HAP-1 (cell line): ENCODE measurements around the gene FBH1.
"Not testable (repeated sequence)": the region's sequence is repeated elsewhere in the genome, so short reads cannot be mapped to it uniquely, and the experiment has no call there.

Experiments
- DNase-seq, 2 experiments: peaks; one replicate each; pipeline ENCODE4 v3.0.0-alpha.2; 2016 to 2020; ENCODE audit warnings: low spot score in 2 of 2
- H3K27me3 ChIP-seq: fragments of 250-450 bp; sonication (Bioruptor Pico); 2 replicates; pipeline ENCODE4 v1.5.1; 2020; ENCODE audit warnings: low read depth, mild to moderate bottlenecking, moderate library complexity
- H3K36me3 ChIP-seq: fragments of 250-450 bp; sonication (Bioruptor Pico); replicated peaks from 2 replicates; pipeline ENCODE4 v1.5.1; 2020; ENCODE audit warnings: mild to moderate bottlenecking
- H3K4me1 ChIP-seq: fragments of 250-450 bp; sonication (Bioruptor Pico); 2 replicates; pipeline ENCODE4 v1.5.1; 2020; ENCODE audit warnings: mild to moderate bottlenecking
- H3K4me3 ChIP-seq: fragments of 250-450 bp; sonication (Bioruptor Pico); 2 replicates; pipeline ENCODE4 v1.5.1; 2020; ENCODE audit warnings: mild to moderate bottlenecking, moderate library complexity
- H3K9me3 ChIP-seq: fragments of 250-450 bp; sonication (Bioruptor Pico); 2 replicates; pipeline ENCODE4 v1.5.1; 2020; ENCODE audit warnings: mild to moderate bottlenecking, moderate library complexity
- in situ Hi-C: fragments of 300-500 bp; cut with MboI; formaldehyde crosslinking; loops from 3 replicates; pipeline ENCODE4 v1.14.3; 2020; ENCODE audit warnings: low sequenced_read_pairs, inconsistent platforms, mixed read lengths

Gene FBH1

DNA sequence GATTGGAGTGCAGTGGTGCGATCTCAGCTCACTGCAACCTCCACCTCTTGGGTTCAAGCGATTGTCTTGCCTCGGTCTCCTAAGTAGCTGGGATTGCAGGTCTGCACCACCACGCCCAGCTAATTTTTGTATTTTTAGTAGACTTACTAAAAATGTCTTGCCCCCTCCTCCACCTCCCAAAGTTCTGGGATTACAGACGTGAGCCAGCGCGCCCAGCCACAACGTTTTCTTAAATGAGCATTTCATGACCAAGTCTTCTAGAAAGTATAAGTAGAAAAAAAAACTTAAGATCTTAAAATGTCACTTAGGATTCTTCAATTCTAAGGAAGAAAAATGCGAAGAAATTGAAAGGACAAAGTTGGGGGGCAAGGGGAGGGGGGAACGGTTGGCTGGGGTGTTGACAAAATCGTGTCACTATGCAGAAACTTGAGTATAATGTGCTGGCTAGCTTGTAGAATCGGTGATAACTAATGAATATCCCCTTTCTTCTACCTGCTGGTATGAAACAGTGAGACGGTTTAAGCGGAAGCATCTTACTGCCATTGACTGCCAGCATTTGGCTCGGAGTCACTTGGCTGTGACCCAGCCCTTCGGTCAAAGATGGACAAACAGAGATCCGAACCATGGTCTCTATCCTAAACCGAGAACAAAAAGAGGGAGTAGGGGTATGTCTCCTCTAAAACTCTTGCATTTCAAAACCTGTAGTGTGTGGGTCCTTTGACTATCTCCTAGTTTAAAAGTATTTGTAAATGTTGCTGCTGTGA lies 12.7 kb downstream of the FBH1 start:
- peaks cover 2% of the 10 kb centered on the region; the same call in 1 of the 2 replicates for H3K36me3 ChIP-seq
- no peaks in the 10 kb centered on the region for H3K4me1 ChIP-seq
- no peak for DNase-seq
- in situ Hi-C loops = no loop called here
- H3K9me3 ChIP-seq = no peaks in the 10 kb centered on the region
- no peaks in the 10 kb centered on the region for H3K27me3 ChIP-seq
- no peak overlapping the region for H3K4me3 ChIP-seq

GRCh38 chr10:5903563-5903962 lies 13.5 kb downstream of the FBH1 start:
- H3K36me3 ChIP-seq = peaks cover 3% of the 10 kb centered on the region; the same call in 1 of the 2 replicates
- no peaks in the 10 kb centered on the region for H3K9me3 ChIP-seq
- H3K27me3 ChIP-seq = no peaks in the 10 kb centered on the region
- DNase-seq = no peak
- no peak overlapping the region for H3K4me3 ChIP-seq
- H3K4me1 ChIP-seq = no peaks in the 10 kb centered on the region
- in situ Hi-C loops = no loop called here

GRCh38 chr10:5904227-5904626 lies 14.2 kb downstream of the FBH1 start:
- peaks cover 10% of the 10 kb centered on the region for H3K36me3 ChIP-seq
- H3K4me1 ChIP-seq = no peaks in the 10 kb centered on the region
- no peaks in the 10 kb centered on the region for H3K27me3 ChIP-seq
- no peak for DNase-seq
- no peak overlapping the region for H3K4me3 ChIP-seq
- no peaks in the 10 kb centered on the region for H3K9me3 ChIP-seq
- in situ Hi-C loops = no loop called here

DNA sequence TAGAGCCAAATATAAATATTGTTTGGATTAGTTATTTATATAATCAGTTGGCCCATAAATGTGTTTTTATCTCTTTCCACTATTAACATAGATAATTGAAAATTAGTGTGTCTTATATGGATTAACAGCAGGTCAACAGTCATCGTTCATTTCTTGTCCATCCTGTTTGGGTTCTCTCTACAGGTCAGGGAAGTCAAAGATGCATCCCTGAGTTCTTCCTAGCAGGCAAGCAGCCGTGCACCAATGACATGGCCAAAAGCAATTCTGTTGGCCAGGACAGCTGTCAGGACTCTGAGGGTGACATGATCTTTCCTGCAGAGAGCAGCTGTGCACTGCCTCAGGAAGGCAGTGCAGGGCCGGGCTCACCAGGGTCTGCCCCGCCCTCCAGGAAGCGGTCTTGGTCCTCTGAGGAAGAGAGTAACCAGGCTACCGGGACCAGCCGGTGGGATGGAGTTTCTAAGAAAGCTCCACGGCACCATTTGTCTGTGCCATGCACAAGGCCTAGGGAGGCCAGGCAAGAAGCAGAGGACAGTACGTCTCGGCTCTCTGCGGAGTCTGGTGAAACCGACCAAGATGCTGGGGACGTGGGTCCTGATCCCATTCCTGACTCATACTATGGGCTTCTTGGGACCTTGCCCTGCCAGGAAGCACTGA lies 15.9 kb downstream of the FBH1 start:
- in situ Hi-C loops = no loop called here
- H3K36me3 ChIP-seq = peaks cover 21% of the 10 kb centered on the region

DNA sequence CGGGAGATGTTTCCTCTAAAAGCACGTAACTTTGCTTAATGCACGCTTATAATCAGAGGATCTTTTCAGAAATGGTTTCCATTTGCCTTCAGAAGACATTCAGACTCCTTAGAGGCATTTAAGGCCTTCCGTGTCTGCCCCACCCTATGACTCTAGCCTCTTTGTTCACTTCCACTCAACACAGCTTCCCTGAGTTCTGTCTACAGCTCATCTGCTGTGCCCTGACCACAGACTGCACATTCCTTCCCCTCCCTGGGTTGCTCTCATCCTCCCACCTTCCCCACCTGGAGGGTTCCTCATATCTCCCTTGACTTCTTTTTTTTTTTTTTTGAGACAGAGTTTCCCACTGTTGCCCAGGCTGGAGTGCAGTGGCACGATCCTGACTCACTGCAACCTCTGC lies 16.6 kb downstream of the FBH1 start:
- DNase-seq = no peak
- H3K36me3 ChIP-seq = peaks cover 28% of the 10 kb centered on the region

More for the DNA sequence above, 15.9 kb downstream of the FBH1 start:
- Histone ChIP-seq H3K4me3 (no peak overlapping the region), H3K4me1 (no peaks in the 10 kb centered on the region), H3K9me3 (no peaks in the 10 kb centered on the region), H3K27me3 (no peaks in the 10 kb centered on the region)
- DNase-seq = no peak

DNA sequence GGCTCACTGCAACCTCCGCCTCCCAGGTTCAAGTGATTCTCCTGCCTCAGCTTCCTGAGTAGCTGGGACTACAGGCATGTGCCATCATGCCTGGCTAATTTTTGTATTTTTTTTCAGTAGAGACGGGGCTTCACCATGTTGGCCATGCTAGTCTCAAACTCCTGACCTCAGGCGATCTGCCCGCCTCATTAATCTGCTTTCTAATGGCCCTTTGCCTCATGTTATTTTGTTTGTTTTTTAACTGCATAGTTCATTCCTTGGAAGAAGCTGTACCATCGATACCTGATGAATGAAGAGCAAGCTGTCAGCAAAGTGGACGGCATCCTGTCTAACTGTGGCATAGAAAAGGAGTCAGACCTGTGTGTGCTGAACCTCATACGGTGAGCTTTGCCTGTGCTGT lies 18.6 kb downstream of the FBH1 start:
- H3K9me3 ChIP-seq, H3K4me1 ChIP-seq, DNase-seq, H3K4me3 ChIP-seq, in situ Hi-C loops, H3K27me3 ChIP-seq: not testable (repeated sequence)
- H3K36me3 ChIP-seq = peaks cover 38% of the 10 kb centered on the region

More for the DNA sequence above, 16.6 kb downstream of the FBH1 start:
- in situ Hi-C loops = no loop called here
- Histone ChIP-seq H3K4me3 (no peak overlapping the region), H3K27me3 (no peaks in the 10 kb centered on the region), H3K4me1 (no peaks in the 10 kb centered on the region), H3K9me3 (no peaks in the 10 kb centered on the region)

DNA sequence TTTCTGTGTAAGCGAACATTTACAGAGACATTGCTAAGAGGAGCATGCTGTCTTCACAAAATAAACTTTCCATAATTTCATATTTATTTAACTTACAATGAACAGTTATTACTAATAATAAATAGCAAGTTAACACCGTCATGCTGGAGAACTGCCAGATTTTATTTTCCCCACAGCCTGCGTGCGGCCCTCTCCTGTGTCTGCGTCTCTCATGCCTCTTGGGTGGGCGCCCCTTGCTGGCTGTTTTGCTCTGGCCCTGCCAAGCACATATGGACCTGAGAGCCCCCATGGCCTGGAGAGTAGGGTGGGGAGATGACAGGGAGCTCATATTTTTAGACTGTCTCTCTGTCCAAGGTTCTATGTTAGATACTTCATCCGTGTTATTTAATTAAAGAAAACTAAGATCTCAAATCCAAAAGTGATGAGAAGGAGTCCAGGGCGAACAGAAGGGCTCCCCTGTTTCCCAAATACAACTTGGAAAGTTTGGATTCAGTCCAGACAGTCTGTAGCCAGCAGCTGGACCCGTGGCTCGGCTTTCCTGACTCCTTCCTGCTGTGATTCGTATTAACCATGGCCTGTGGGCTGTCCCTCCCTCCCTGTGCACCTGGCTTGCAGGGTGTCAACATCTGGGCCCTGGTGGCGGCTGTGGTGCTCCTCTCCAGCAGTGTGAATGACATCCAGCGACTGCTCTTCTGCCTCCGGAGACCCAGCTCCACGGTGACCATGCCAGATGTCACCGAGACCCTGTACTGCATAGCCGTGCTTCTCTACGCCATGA lies 20.5 kb downstream of the FBH1 start:
- H3K27me3 ChIP-seq = no peaks in the 10 kb centered on the region
- H3K4me1 ChIP-seq = no peaks in the 10 kb centered on the region
- in situ Hi-C loops = no loop called here
- DNase-seq = no peak
- no peak overlapping the region for H3K4me3 ChIP-seq
- H3K36me3 ChIP-seq = peaks cover 57% of the 10 kb centered on the region
- no peaks in the 10 kb centered on the region for H3K9me3 ChIP-seq

DNA sequence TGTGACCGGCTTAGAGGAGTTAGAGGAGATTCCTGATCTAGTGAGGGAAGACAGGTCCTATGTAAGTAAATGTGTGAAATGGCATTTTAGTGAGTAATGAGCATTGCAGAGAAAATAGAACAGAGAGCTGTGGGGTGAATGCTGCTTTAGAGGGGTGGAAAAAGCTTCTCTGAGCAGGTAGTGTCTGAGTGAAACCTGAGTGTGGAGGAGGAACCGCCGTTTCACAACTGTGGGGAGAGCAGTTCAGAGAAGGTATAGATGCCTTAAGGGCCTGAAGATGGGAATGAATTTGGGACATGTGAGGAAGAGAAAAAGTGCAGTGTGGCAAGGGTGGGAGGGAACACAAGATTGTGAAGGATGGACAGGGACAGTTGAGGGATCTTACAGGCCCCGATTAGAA lies 21.6 kb downstream of the FBH1 start:
- H3K4me1 ChIP-seq = no peaks in the 10 kb centered on the region
- H3K27me3 ChIP-seq = no peaks in the 10 kb centered on the region
- in situ Hi-C loops = no loop called here
- peaks cover 62% of the 10 kb centered on the region for H3K36me3 ChIP-seq
- H3K9me3 ChIP-seq = no peaks in the 10 kb centered on the region
- DNase-seq = no peak
- no peak overlapping the region for H3K4me3 ChIP-seq

- in situ Hi-C loops = no loop called here
These were observed 23.7 kb downstream of the FBH1 start for GRCh38 chr10:5913736-5914135.

DNA sequence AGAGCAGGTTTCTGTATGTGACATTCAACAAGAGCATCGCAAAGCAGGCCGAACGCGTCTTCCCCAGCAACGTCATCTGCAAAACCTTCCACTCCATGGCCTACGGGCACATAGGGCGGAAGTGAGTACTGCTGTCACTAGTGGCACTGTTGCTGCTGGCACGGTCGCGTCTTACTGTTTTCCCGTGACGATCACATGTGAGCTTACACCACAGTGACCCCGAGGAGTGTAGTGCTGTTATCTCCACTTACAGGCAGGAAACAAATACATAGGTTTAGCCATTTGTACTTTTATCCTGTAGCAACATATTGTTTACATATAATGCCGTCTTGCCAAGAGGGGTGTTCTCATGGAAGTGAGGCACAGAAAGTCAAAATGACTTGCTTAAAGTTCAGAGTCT lies 25.4 kb downstream of the FBH1 start:
- no peaks in the 10 kb centered on the region for H3K9me3 ChIP-seq
- peaks cover 71% of the 10 kb centered on the region for H3K36me3 ChIP-seq
- in situ Hi-C loops = no loop called here
- DNase-seq = no peak
- H3K4me1 ChIP-seq = no peaks in the 10 kb centered on the region
- H3K27me3 ChIP-seq = no peaks in the 10 kb centered on the region
- H3K4me3 ChIP-seq = no peak overlapping the region

More at GRCh38 chr10:5913736-5914135, 23.7 kb downstream of the FBH1 start:
- DNase-seq = no peak
- H3K27me3 ChIP-seq = no peaks in the 10 kb centered on the region
- no peaks in the 10 kb centered on the region for H3K4me1 ChIP-seq
- peaks cover 74% of the 10 kb centered on the region for H3K36me3 ChIP-seq
- H3K4me3 ChIP-seq = no peak overlapping the region
- no peaks in the 10 kb centered on the region for H3K9me3 ChIP-seq

DNA sequence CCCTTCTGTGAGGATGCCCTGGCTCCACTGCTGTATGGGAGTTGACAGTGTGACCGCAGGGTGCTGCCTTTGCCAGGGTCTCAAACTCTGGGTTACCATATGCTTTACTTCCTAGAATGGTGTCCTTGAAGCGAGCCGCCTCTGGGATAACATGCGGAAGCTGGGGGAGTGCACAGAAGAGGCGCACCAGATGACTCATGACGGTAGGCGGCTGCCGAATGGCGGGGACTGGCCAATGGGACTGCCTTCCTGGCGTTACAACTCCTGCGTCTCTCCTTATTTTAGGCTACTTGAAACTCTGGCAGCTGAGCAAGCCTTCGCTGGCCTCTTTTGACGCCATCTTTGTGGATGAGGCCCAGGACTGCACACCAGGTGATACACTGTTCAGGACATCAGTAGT lies 27.3 kb downstream of the FBH1 start:
- no peak for DNase-seq
- in situ Hi-C loops = no loop called here
- H3K4me1 ChIP-seq = no peaks in the 10 kb centered on the region
- H3K4me3 ChIP-seq = no peak overlapping the region
- H3K9me3 ChIP-seq = no peaks in the 10 kb centered on the region
- no peaks in the 10 kb centered on the region for H3K27me3 ChIP-seq
- peaks cover 72% of the 10 kb centered on the region for H3K36me3 ChIP-seq

DNA sequence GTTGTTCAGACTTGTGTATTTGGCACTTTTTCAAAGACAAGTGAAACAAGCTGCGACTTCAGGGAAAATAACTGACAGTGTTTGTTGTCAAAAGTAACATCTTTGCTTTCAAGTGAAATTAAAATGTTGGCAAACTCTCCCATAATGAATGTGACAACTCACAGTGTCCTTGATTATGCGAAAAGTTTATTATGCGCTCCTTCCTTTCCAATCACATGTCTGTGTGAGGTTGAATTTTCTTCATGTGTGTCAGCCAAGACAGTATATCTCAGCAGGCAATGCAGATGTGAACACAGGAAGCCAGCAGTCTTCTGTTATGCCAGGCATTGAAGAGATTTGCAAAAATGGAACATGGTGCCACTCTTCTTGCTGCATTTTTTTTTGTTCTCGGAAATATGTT lies 28.7 kb downstream of the FBH1 start:
- H3K9me3 ChIP-seq = no peaks in the 10 kb centered on the region
- in situ Hi-C loops = no loop called here
- H3K4me1 ChIP-seq = no peaks in the 10 kb centered on the region
- no peak for DNase-seq
- peaks cover 73% of the 10 kb centered on the region for H3K36me3 ChIP-seq
- no peaks in the 10 kb centered on the region for H3K27me3 ChIP-seq
- H3K4me3 ChIP-seq = no peak overlapping the region

GRCh38 chr10:5919568-5919967 lies 29.5 kb downstream of the FBH1 start:
- Histone ChIP-seq H3K4me1 (no peaks in the 10 kb centered on the region), H3K9me3 (no peaks in the 10 kb centered on the region), H3K36me3 (peaks cover 65% of the 10 kb centered on the region), H3K27me3 (no peaks in the 10 kb centered on the region), H3K4me3 (no peak overlapping the region)
- in situ Hi-C loops = no loop called here
- no peak for DNase-seq

- no peaks in the 10 kb centered on the region for H3K27me3 ChIP-seq
- no peaks in the 10 kb centered on the region for H3K9me3 ChIP-seq
- in situ Hi-C loops = no loop called here
- no peaks in the 10 kb centered on the region for H3K4me1 ChIP-seq
- H3K36me3 ChIP-seq = peaks cover 68% of the 10 kb centered on the region
- no peak overlapping the region for H3K4me3 ChIP-seq
- DNase-seq = no peak
These were observed 31.7 kb downstream of the FBH1 start for GRCh38 chr10:5921746-5922145.
